Thoracic aorta (tissue), 2 donors: ENCODE results near the gene CCL8. TPM values are rescaled to one million over a fixed set of nuclear protein-coding genes. Genes with fewer than 3 reads are reported as not detected.
A peak's percentile ranks its signal among the peaks of the same experiment; 100 is the strongest.
"Not testable (repeated sequence)": the region's sequence is repeated elsewhere in the genome, so short reads cannot be mapped to it uniquely, and the experiment has no call there.

Source experiments
- ATAC-seq: fragments of 150-250 bp; one replicate; pipeline ENCODE4 v1.8.0; 2017; ENCODE audit warnings: low read depth; ENCODE audit not compliant: insufficient number of reproducible peaks, low FRiP score
- DNase-seq: peaks from one replicate; pipeline ENCODE4 v3.0.0-alpha.2; 2020; ENCODE audit warnings: low spot score
- H3K27ac ChIP-seq, 2 donors: fragments of 200-600 bp; sonication (generic); 1 replicate in 1 of 2; 2 replicates in 1 of 2; pipeline ENCODE4 v1.5.1; 2016; ENCODE audit warnings: mild to moderate bottlenecking in 2 of 2, moderate library complexity in 2 of 2
- H3K27me3 ChIP-seq: fragments of 200-600 bp; sonication (generic); replicated peaks from 2 replicates; pipeline ENCODE4 v1.6.0; 2016; ENCODE audit warnings: mild to moderate bottlenecking; ENCODE audit not compliant: insufficient read depth
- H3K36me3 ChIP-seq: fragments of 200-600 bp; sonication (generic); one replicate; pipeline ENCODE4 v1.5.1; 2016
- H3K4me1 ChIP-seq, 2 donors: fragments of 200-600 bp; sonication (generic); 1 replicate in 1 of 2; 2 replicates in 1 of 2; pipeline versions ENCODE4 v1.5.1 to v1.6.0; 2016; ENCODE audit warnings: low read depth in 2 of 2, mild to moderate bottlenecking in 1 of 2; ENCODE audit not compliant: control insufficient read depth in 1 of 2
- H3K4me3 ChIP-seq: fragments of 200-600 bp; sonication (generic); 2 replicates; pipeline ENCODE4 v1.5.1; 2016; ENCODE audit warnings: mild to moderate bottlenecking
- H3K9me3 ChIP-seq: fragments of 200-600 bp; sonication (generic); 2 replicates; pipeline ENCODE4 v1.5.1; 2016
- total RNA-seq, 2 donors: library from RNA; depleted of rRNA; stranded (reverse); fragments of >200 nt; gene quantifications; one replicate each; pipeline versions ENCODE4 v1.1.0 to v1.2.3, GENCODE V29; 2016
- TF ChIP-seq, protein P1 (sequence below): fragments of 200-600 bp; sonication (generic); IDR thresholded peaks from one replicate; pipeline ENCODE4 v1.5.1; 2019; ENCODE audit warnings: antibody characterized with exemption

CCL8 gene
- total RNA-seq, 2 donors from 2014 or later, result 2.5 to 3.7 TPM

DNA sequence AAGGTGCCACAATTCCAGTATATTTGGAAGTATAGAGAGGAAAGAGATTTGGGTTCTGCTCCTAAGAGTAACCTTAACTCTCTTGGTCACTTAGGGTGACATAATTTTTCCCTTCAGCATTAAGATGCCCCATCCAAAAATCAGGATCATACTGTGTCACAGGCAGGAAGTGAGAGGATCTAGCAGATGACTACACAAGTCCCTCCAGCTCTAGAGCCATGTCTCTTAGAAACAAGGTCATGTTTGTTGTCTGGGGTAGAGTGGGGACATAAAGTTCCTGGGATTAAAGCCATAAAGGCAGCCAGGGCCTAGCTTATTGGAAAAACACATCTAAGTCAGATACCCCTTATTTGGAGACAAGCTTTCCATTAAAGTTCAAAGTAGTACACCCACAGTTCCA lies 2.7 kb downstream of the CCL8 start:
- Histone ChIP-seq H3K36me3 (no peaks in the 10 kb centered on the region), H3K27me3 (no peaks in the 10 kb centered on the region), H3K27ac (peak overlapping the region in 1 of 2 donors; percentile 24), H3K9me3 (no peaks in the 10 kb centered on the region), H3K4me3 (no peak overlapping the region), H3K4me1 (peaks cover 0 to 21% of the 10 kb centered on the region in 2 donors)
- TF ChIP-seq, protein P1, sequence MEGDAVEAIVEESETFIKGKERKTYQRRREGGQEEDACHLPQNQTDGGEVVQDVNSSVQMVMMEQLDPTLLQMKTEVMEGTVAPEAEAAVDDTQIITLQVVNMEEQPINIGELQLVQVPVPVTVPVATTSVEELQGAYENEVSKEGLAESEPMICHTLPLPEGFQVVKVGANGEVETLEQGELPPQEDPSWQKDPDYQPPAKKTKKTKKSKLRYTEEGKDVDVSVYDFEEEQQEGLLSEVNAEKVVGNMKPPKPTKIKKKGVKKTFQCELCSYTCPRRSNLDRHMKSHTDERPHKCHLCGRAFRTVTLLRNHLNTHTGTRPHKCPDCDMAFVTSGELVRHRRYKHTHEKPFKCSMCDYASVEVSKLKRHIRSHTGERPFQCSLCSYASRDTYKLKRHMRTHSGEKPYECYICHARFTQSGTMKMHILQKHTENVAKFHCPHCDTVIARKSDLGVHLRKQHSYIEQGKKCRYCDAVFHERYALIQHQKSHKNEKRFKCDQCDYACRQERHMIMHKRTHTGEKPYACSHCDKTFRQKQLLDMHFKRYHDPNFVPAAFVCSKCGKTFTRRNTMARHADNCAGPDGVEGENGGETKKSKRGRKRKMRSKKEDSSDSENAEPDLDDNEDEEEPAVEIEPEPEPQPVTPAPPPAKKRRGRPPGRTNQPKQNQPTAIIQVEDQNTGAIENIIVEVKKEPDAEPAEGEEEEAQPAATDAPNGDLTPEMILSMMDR, result no peak
- DNase-seq, result no peak
- ATAC-seq, result no peak

- ATAC-seq, H3K9me3 ChIP-seq, H3K27ac ChIP-seq, H3K27me3 ChIP-seq, H3K4me3 ChIP-seq, H3K4me1 ChIP-seq, DNase-seq, H3K36me3 ChIP-seq: not testable (repeated sequence)
Observed at GRCh38 chr17:34327580-34327979, 8.3 kb downstream of the CCL8 start.

DNA sequence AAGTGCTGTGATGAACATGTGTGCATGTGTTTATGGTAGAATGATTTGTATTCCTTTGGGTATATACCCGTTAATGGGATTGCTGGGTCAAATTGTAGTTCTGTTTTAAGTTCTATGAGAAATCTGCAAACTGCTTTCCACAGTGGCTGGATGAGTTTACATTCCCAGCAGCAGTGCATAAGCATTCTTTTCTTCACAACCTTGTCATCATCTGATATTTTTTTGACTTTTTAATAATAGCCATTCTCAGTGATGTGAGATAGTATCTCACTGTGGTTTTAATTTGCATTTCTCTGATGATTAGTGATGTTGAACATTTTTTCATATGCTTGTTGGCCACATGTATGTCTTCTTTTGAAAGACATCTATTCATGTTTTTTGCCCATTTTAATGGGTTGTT lies 18.5 kb downstream of the CCL8 start:
- Histone ChIP-seq H3K27ac (no peak overlapping the region), H3K4me1 (no peaks in the 10 kb centered on the region), H3K27me3 (no peaks in the 10 kb centered on the region), H3K9me3 (no peaks in the 10 kb centered on the region), H3K36me3 (no peaks in the 10 kb centered on the region), H3K4me3 (no peak overlapping the region)
- TF ChIP-seq, protein P1, result no peak
- no peak for ATAC-seq
- no peak for DNase-seq

DNA sequence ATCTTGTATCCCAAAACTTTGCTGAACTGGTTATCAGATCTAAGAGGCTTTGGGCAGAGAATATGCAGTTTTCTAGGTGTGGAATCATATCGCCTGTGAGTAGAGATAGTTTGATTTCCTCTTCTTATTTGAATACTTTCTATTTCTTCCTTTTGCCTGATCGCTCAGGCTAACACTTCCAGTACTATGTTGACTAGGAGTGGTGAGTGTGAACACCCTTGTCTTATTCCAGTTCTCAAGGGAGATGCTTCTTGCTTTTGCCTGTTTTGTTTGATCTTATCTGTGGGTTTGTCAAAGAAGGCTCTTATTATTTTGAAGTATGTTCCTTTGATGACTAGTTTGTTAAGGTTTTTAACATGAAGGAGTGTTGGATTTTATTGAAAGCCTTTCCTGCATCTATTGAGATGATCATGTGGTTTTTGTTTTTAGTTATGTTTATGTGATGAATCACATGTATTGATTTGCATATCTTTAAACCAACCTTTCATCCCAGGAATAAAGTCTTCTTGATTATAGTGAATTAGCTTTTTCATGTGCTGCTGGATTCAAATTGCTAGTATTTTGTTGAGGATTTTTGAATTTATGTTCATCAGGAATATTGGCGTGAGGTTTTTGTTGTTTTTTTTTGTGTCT lies 20.0 kb downstream of the CCL8 start:
- no peak overlapping the region for H3K27ac ChIP-seq
- H3K27me3 ChIP-seq, result no peaks in the 10 kb centered on the region
- DNase-seq (no peak), ATAC-seq (no peak)
- no peaks in the 10 kb centered on the region for H3K4me1 ChIP-seq
- no peaks in the 10 kb centered on the region for H3K9me3 ChIP-seq
- TF ChIP-seq, protein P1, result no peak
- no peak overlapping the region for H3K4me3 ChIP-seq
- no peaks in the 10 kb centered on the region for H3K36me3 ChIP-seq

DNA sequence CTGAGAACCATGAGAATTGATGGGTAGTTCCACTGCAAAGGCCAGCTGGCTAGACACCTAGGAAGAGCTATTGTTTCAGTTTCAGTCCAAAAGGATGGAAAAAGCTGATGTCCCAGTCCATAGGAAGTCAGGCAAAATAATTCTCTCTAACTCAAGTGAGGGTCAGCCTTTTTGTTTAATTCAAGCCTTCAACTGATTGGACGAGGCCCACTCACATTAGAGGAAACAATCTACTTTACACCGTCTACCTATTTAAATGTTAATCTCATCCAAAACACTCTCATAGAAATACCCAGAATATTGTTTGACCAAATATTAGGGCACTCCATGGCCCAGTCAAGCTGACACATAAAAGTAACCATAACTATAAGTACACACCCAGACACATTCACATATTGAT lies 22.7 kb downstream of the CCL8 start:
- ATAC-seq (no peak), DNase-seq (no peak)
- no peak overlapping the region for H3K4me3 ChIP-seq
- H3K36me3 ChIP-seq, result no peaks in the 10 kb centered on the region
- no peaks in the 10 kb centered on the region for H3K27me3 ChIP-seq
- no peaks in the 10 kb centered on the region for H3K4me1 ChIP-seq
- H3K27ac ChIP-seq, result no peak overlapping the region
- TF ChIP-seq, protein P1, result no peak
- H3K9me3 ChIP-seq, result no peaks in the 10 kb centered on the region

DNA sequence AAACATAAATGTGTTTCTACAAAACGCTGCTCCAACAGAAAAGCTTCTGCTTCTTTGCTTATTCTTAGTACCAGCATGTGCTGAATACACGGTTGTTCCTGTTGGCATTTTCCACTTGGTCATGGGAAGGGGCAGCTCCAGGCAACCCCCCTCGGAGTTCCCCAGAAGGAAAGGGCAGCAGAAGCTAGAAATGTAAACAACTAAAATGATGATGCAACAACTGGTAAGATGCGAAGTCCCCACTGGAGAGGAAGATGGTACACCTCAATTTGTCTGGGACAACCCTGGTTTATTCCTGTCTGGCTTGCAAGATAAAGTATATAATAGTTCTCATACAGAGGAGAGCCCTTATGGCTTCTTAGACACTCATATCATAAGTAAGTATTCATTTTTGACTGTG lies 27.8 kb downstream of the CCL8 start:
- ATAC-seq, result no peak
- Histone ChIP-seq H3K9me3 (no peaks in the 10 kb centered on the region), H3K36me3 (no peaks in the 10 kb centered on the region), H3K27me3 (no peaks in the 10 kb centered on the region), H3K27ac (no peak overlapping the region), H3K4me1 (peaks cover 7 to 16% of the 10 kb centered on the region in 2 donors), H3K4me3 (no peak overlapping the region)
- no peak for DNase-seq
- TF ChIP-seq, protein P1, result no peak
